ENCODE data around the gene PCNX1. TPM values are rescaled to one million over a fixed set of nuclear protein-coding genes. Genes with fewer than 3 reads are reported as not detected.
A peak's percentile ranks its signal among the peaks of the same experiment; 100 is the strongest.

The PCNX1 gene
- total RNA-seq, 1 experiment from 2014 or later: 10.9 TPM

- DNase-seq (ENCODE audit: low spot score): no peak
Measured at GRCh38 chr14:71071042-71071441, 163.8 kb downstream of the PCNX1 start.

- no peak for DNase-seq (ENCODE audit: low spot score)
Measured at GRCh38 chr14:71076462-71077092, 169.3 kb downstream of the PCNX1 start.

GRCh38 chr14:71078500-71078899 is 171.2 kb downstream of the PCNX1 start:
- no peak for DNase-seq (ENCODE audit: low spot score)

GRCh38 chr14:71086567-71086966 is 179.3 kb downstream of the PCNX1 start:
- no peak for DNase-seq (ENCODE audit: low spot score)

GRCh38 chr14:71089971-71090370 is 182.7 kb downstream of the PCNX1 start:
- no peak for DNase-seq (ENCODE audit: low spot score)

- no peak for DNase-seq (ENCODE audit: low spot score)
Measured at GRCh38 chr14:71094722-71095121, 187.5 kb downstream of the PCNX1 start.

- DNase-seq (ENCODE audit: low spot score): no peak
Measured at GRCh38 chr14:71096947-71097346, 189.7 kb downstream of the PCNX1 start.

GRCh38 chr14:71103662-71104484 is 196.6 kb downstream of the PCNX1 start:
- DNase-seq (ENCODE audit: low spot score): peak; percentile 65

- DNase-seq (ENCODE audit: low spot score): no peak
Measured at GRCh38 chr14:71105177-71105576, 197.9 kb downstream of the PCNX1 start.

- no peak for DNase-seq (ENCODE audit: low spot score)
Measured at GRCh38 chr14:71107921-71108320, 200.7 kb downstream of the PCNX1 start.

- no peak for DNase-seq (ENCODE audit: low spot score)
Measured at GRCh38 chr14:71108398-71109119, 201.3 kb downstream of the PCNX1 start.

GRCh38 chr14:71113376-71113775 is 206.1 kb downstream of the PCNX1 start:
- DNase-seq (ENCODE audit: low spot score): no peak

- no peak for DNase-seq (ENCODE audit: low spot score)
Measured at GRCh38 chr14:71114565-71114964, 207.3 kb downstream of the PCNX1 start.

- no peak for DNase-seq (ENCODE audit: low spot score)
Measured at GRCh38 chr14:71115306-71115705, 208.0 kb downstream of the PCNX1 start.

GRCh38 chr14:71115821-71116567 is 208.7 kb downstream of the PCNX1 start:
- no peak for DNase-seq (ENCODE audit: low spot score)

- peak; percentile 17 for DNase-seq (ENCODE audit: low spot score)
Measured at GRCh38 chr14:71116568-71117122, 209.4 kb downstream of the PCNX1 start.

GRCh38 chr14:71117839-71118743 is 210.8 kb downstream of the PCNX1 start:
- peak; percentile 38 for DNase-seq (ENCODE audit: low spot score)

GRCh38 chr14:71119075-71119474 is 211.8 kb downstream of the PCNX1 start:
- DNase-seq (ENCODE audit: low spot score): no peak

- no peak for DNase-seq (ENCODE audit: low spot score)
Measured at GRCh38 chr14:71119832-71120231, 212.6 kb downstream of the PCNX1 start.

GRCh38 chr14:71121001-71121400 is 213.7 kb downstream of the PCNX1 start:
- no peak for DNase-seq (ENCODE audit: low spot score)

Data from HT-29 (cell line).